DOHH2 (cell line): ENCODE data around the gene DFFA.

Experiments
- CTCF ChIP-seq: fragments of 200-600 bp; sonication (generic); IDR thresholded peaks from one replicate; pipeline ENCODE4 v1.5.1; 2014; ENCODE audit warnings: antibody characterized with exemption, mild to moderate bottlenecking, low read depth, low read length; ENCODE audit not compliant: poor library complexity, severe bottlenecking
- EZH2phosphoT487 ChIP-seq: fragments of 200-600 bp; sonication (generic); IDR thresholded peaks from 2 replicates; pipeline ENCODE4 v1.6.1; 2017; ENCODE audit warnings: borderline replicate concordance, mild to moderate bottlenecking, antibody characterized with exemption, low read length, moderate library complexity, mixed read lengths

GRCh38 chr1:10433790-10434189 lies 38.5 kb downstream of the DFFA start:
- no peak for TF ChIP-seq CTCF
- TF ChIP-seq EZH2phosphoT487, result no peak
